Endothelial cell (in vitro differentiated cells): ENCODE data around the gene TENM3. TPM values are rescaled to one million over a fixed set of nuclear protein-coding genes. Genes with fewer than 3 reads are reported as not detected.

Experiments used
- DNase-seq: peaks from one replicate; pipeline ENCODE4 v3.0.0; 2021; ENCODE audit warnings: low spot score
- H3K27ac Mint-ChIP-seq: one replicate; pipeline ENCODE4 v1.8.0; 2021; ENCODE audit warnings: mixed read lengths, inconsistent platforms; ENCODE audit not compliant: unreplicated experiment
- H3K27me3 Mint-ChIP-seq: one replicate; pipeline ENCODE4 v1.8.0; 2021; ENCODE audit warnings: mild to moderate bottlenecking, moderate library complexity, mixed read lengths, inconsistent platforms; ENCODE audit not compliant: unreplicated experiment
- H3K36me3 Mint-ChIP-seq: one replicate; pipeline ENCODE4 v1.8.0; 2021; ENCODE audit warnings: mild to moderate bottlenecking, low read depth, mixed read lengths, inconsistent platforms; ENCODE audit not compliant: unreplicated experiment
- H3K4me1 Mint-ChIP-seq: one replicate; pipeline ENCODE4 v1.8.0; 2021; ENCODE audit warnings: mild to moderate bottlenecking, mixed read lengths, inconsistent platforms; ENCODE audit not compliant: unreplicated experiment
- H3K4me3 Mint-ChIP-seq: one replicate; pipeline ENCODE4 v1.8.0; 2021; ENCODE audit warnings: mild to moderate bottlenecking, mixed read lengths, inconsistent platforms; ENCODE audit not compliant: unreplicated experiment
- H3K9me3 Mint-ChIP-seq: one replicate; pipeline ENCODE4 v1.8.0; 2021; ENCODE audit warnings: mixed read lengths, inconsistent platforms; ENCODE audit not compliant: unreplicated experiment
- CTCF ChIP-seq: fragments of 200-600 bp; sonication (generic); IDR thresholded peaks from one replicate; pipeline ENCODE4 v1.5.0; 2021; ENCODE audit warnings: antibody characterized with exemption; ENCODE audit not compliant: unreplicated experiment
- total RNA-seq: library from RNA; stranded (reverse); fragmentation: NEBNext Ultra II Directional; extraction: Animal tissue kit (Norgen Biotek cat#: 25700); gene quantifications from one replicate; pipeline ENCODE4 v1.2.1, GENCODE V29; 2021; ENCODE audit not compliant: unreplicated experiment

Gene TENM3
- total RNA-seq, 1 donor from 2014 or later: 29.7 TPM

GRCh38 chr4:182789529-182789928 lies 546.3 kb downstream of the TENM3 start:
- no peak overlapping the region for H3K27ac Mint-ChIP-seq

GRCh38 chr4:182795446-182796238 lies 552.4 kb downstream of the TENM3 start:
- H3K27ac Mint-ChIP-seq: no peak overlapping the region
- no peaks in the 10 kb centered on the region for H3K9me3 Mint-ChIP-seq
- TF ChIP-seq CTCF: no peak
- H3K4me3 Mint-ChIP-seq: no peak overlapping the region
- H3K36me3 Mint-ChIP-seq: peaks cover 8% of the 10 kb centered on the region
- no peak for DNase-seq
- H3K4me1 Mint-ChIP-seq: no peaks in the 10 kb centered on the region
- peaks cover 1% of the 10 kb centered on the region for H3K27me3 Mint-ChIP-seq

More at GRCh38 chr4:182789529-182789928, 546.3 kb downstream of the TENM3 start:
- no peaks in the 10 kb centered on the region for H3K9me3 Mint-ChIP-seq
- DNase-seq: no peak
- H3K36me3 Mint-ChIP-seq: peaks cover 7% of the 10 kb centered on the region
- TF ChIP-seq CTCF: no peak
- H3K27me3 Mint-ChIP-seq: peaks cover 1% of the 10 kb centered on the region
- H3K4me1 Mint-ChIP-seq: no peaks in the 10 kb centered on the region
- H3K4me3 Mint-ChIP-seq: no peak overlapping the region

GRCh38 chr4:182799515-182800215 lies 556.5 kb downstream of the TENM3 start:
- Mint-ChIP-seq H3K4me3 (no peak overlapping the region), H3K36me3 (peaks cover 4% of the 10 kb centered on the region), H3K4me1 (no peaks in the 10 kb centered on the region), H3K9me3 (no peaks in the 10 kb centered on the region), H3K27me3 (peaks cover 2% of the 10 kb centered on the region), H3K27ac (no peak overlapping the region)
- no peak for DNase-seq
- TF ChIP-seq CTCF: no peak

GRCh38 chr4:182800216-182800515 lies 557.0 kb downstream of the TENM3 start:
- Mint-ChIP-seq H3K36me3 (peaks cover 4% of the 10 kb centered on the region), H3K4me3 (no peak overlapping the region)
- DNase-seq: no peak

More at GRCh38 chr4:182800216-182800515, 557.0 kb downstream of the TENM3 start:
- no peak for TF ChIP-seq CTCF
- Mint-ChIP-seq H3K27ac (no peak overlapping the region), H3K9me3 (no peaks in the 10 kb centered on the region), H3K27me3 (peaks cover 3% of the 10 kb centered on the region), H3K4me1 (peaks cover under 1% of the 10 kb centered on the region)
